GM12878 (cell line): Measurements from ENCODE around the gene ATP6V0E1. TPM values are rescaled to one million over a fixed set of nuclear protein-coding genes. Genes with fewer than 3 reads are reported as not detected.

Experiments used
- ATAC-seq: fragments of 200-7000 bp; cut with Tn5 transposase; 3 replicates; pipeline ENCODE4 v1.9.1; 2020; ENCODE audit warnings: mild to moderate bottlenecking, moderate library complexity
- BruUV-seq: library from RNA; stranded (reverse); fragments of 400-500 nt; replicated peaks from 2 replicates; lab custom pipeline; 2021; lab: Mats Ljungman, UMichigan
- CTCF ChIA-PET: fragments of 300-600 bp; sonication (Branson Sonifier 250); formaldehyde crosslinking; extraction: SDS; loops from one replicate; lab custom pipeline; 2021; ENCODE audit warnings: inconsistent platforms; lab: Yijun Ruan, JAX
- POLR2A ChIA-PET: fragments of 350-600 bp; formaldehyde crosslinking; extraction: SDS; loops from one replicate; lab custom pipeline; 2021; ENCODE audit warnings: inconsistent platforms; lab: Charles Lee
- RAD21 ChIA-PET: fragments of 300-600 bp; sonication (Branson Sonifier 250); formaldehyde crosslinking; loops from one replicate; lab custom pipeline; 2023; ENCODE audit warnings: antibody characterized with exemption; ENCODE audit not compliant: unreplicated experiment; lab: Charles Lee
- SMC1A ChIA-PET: fragments of 300-600 bp; sonication (Branson Sonifier 250); formaldehyde crosslinking; loops from one replicate; lab custom pipeline; 2023; ENCODE audit not compliant: unreplicated experiment, uncharacterized antibody; lab: Charles Lee
- DNase-seq: peaks from one replicate; pipeline ENCODE4 v3.0.0-alpha.2; 2011; ENCODE audit warnings: low read depth, low spot score
- FAIRE-seq: peaks from 3 replicates; lab custom pipeline; 2011; peaks lifted over from hg19 to GRCh38; lab: Jason Lieb, UNC
- H2AFZ ChIP-seq: 2 replicates; pipeline ENCODE4 v1.6.0; 2011; ENCODE audit warnings: low read depth, low read length, control low read depth; ENCODE audit not compliant: control insufficient read depth
- H3K27ac ChIP-seq: 2 replicates; pipeline ENCODE4 v1.5.1; 2011; ENCODE audit warnings: control low read depth; ENCODE audit not compliant: control insufficient read depth, insufficient read depth
- H3K27me3 ChIP-seq, 2 experiments: replicated peaks in 1 of 2; 2 replicates each; pipeline versions ENCODE4 v1.6.0 to v1.6.1; 2011; ENCODE audit warnings: low read length in 1 of 2; ENCODE audit not compliant: control insufficient read depth in 2 of 2, insufficient read depth in 2 of 2
- H3K36me3 ChIP-seq, 2 experiments: 2 replicates each; pipeline ENCODE4 v1.5.1; 2011; ENCODE audit warnings: low read length in 1 of 2; ENCODE audit not compliant: control insufficient read depth in 2 of 2, insufficient read depth in 2 of 2
- H3K4me1 ChIP-seq: 2 replicates; pipeline ENCODE4 v1.6.1; 2011; ENCODE audit warnings: mild to moderate bottlenecking, low read length, moderate library complexity, mixed read lengths; ENCODE audit not compliant: control insufficient read depth, insufficient read depth
- H3K4me2 ChIP-seq: 2 replicates; pipeline ENCODE4 v1.6.0; 2011; ENCODE audit warnings: control low read depth; ENCODE audit not compliant: control insufficient read depth, insufficient read depth
- H3K4me3 ChIP-seq: fragments of 200-600 bp; sonication (generic); 2 replicates; pipeline ENCODE4 v1.5.1; 2016
- H3K79me2 ChIP-seq: 2 replicates; pipeline ENCODE4 v1.6.0; 2011; ENCODE audit warnings: low read length; ENCODE audit not compliant: control insufficient read depth, insufficient read depth
- H3K9ac ChIP-seq: 2 replicates; pipeline ENCODE4 v1.8.0; 2011; ENCODE audit warnings: low read length, control low read depth, mixed read lengths; ENCODE audit not compliant: control insufficient read depth, insufficient read depth
- H3K9me3 ChIP-seq: replicated peaks from 3 replicates; pipeline ENCODE4 v1.5.1; 2011; ENCODE audit warnings: mild to moderate bottlenecking, low read length; ENCODE audit not compliant: control insufficient read depth, insufficient read depth
- H4K20me1 ChIP-seq: 2 replicates; pipeline ENCODE4 v1.6.0; 2011; ENCODE audit not compliant: control insufficient read depth, insufficient read depth
- CBX3 ChIP-seq: fragments of 200-600 bp; sonication (generic); IDR thresholded peaks from 2 replicates; pipeline ENCODE4 v1.6.1; 2016; ENCODE audit warnings: low read depth, borderline replicate concordance
- EED ChIP-seq: sonication (generic); IDR thresholded peaks from 2 replicates; pipeline ENCODE4 v1.6.1; 2016; ENCODE audit warnings: antibody characterized with exemption, low read depth
- ETV6 ChIP-seq, 2 experiments: fragments of 450-650 bp in 1 of 2; IDR thresholded peaks in 1 of 2; conservative IDR thresholded peaks in 1 of 2; 2 replicates each; pipeline ENCODE4 v1.6.1; 2014; ENCODE audit warnings: antibody characterized with exemption in 1 of 2, borderline replicate concordance in 1 of 2, low read depth in 1 of 2, mild to moderate bottlenecking in 1 of 2, moderate library complexity in 1 of 2
- MTA2 ChIP-seq: fragments of 450-650 bp; IDR thresholded peaks from 2 replicates; pipeline ENCODE4 v1.6.1; 2016; ENCODE audit warnings: low read depth, mild to moderate bottlenecking, moderate library complexity
- NFIC ChIP-seq: IDR thresholded peaks from 2 replicates; pipeline ENCODE4 v1.6.1; 2012; ENCODE audit warnings: low read depth, mild to moderate bottlenecking, inconsistent platforms, low read length, moderate library complexity
- POLR2A ChIP-seq: IDR thresholded peaks from 2 replicates; pipeline ENCODE4 v1.6.1; 2011; ENCODE audit warnings: low read depth, mild to moderate bottlenecking, low read length
- POLR2AphosphoS2 ChIP-seq: IDR thresholded peaks from 2 replicates; pipeline ENCODE4 v1.6.1; 2011; ENCODE audit warnings: low read depth, mild to moderate bottlenecking, low read length, improper control_type of control experiment, moderate library complexity
- SIN3A ChIP-seq: IDR thresholded peaks from 2 replicates; pipeline ENCODE4 v1.6.1; 2012; ENCODE audit warnings: low read depth, low read length, improper control_type of control experiment
- YY1 ChIP-seq: IDR thresholded peaks from 2 replicates; pipeline ENCODE4 v1.6.1; 2011; ENCODE audit warnings: low read depth, mild to moderate bottlenecking, low read length
- ZNF217 ChIP-seq: fragments of 450-650 bp; IDR thresholded peaks from 2 replicates; pipeline ENCODE4 v1.6.1; 2017; ENCODE audit warnings: antibody characterized with exemption, mild to moderate bottlenecking
- whole genome bisulfite sequencing: methylation state at CpG from one replicate; pipeline ENCODE4 v1.1.6; 2016; ENCODE audit warnings: low lambda C conversion rate; ENCODE audit not compliant: insufficient replicate concordance, insufficient coverage; ENCODE audit errors: missing lambda C conversion rate; 5-methylcytosine and 5-hydroxymethylcytosine counted together
- in situ Hi-C: fragments of 300-500 bp; cut with MboI; formaldehyde crosslinking; loops from 9 replicates; pipeline ENCODE4 v1.14.3; 2018; ENCODE audit warnings: mixed read lengths
- intact Hi-C: fragments of 100-400 bp; cut with micrococcal nuclease; formaldehyde crosslinking; loops from one replicate; pipeline ENCODE4 v1.14.2; 2022; ENCODE audit not compliant: unreplicated experiment
- polyA plus RNA-seq, 11 experiments: library from polyadenylated mRNA; depleted of rRNA in 4 of 11; unstranded in 6 of 11; stranded (reverse) in 5 of 11; fragments of >200 nt; fragmentation: Nextera tagmentation in 4 of 11; fragmentation: Illumina TruSeq in 1 of 11; extraction: Ambion mirVana in 4 of 11; extraction: Trizol in 1 of 11; gene quantifications; 1 replicate in 1 of 11; 2 replicates in 10 of 11; pipeline versions ENCODE4 v1.2.1 to v1.2.3, GENCODE V29; 2011 to 2016; ENCODE audit warnings: inconsistent platforms in 2 of 11, missing spikeins in 2 of 11, low read depth in 1 of 11
- total RNA-seq, 4 experiments: library from RNA; depleted of rRNA in 3 of 4; stranded (reverse); fragments of >200 nt in 3 of 4; fragmentation: Illumina TruSeq in 1 of 4; extraction: Trizol in 1 of 4; gene quantifications; 2 replicates each; pipeline versions ENCODE4 v1.2.1 to v1.2.3, GENCODE V29; 2013 to 2021
- TF ChIP-seq, protein P1 (sequence below): fragments of 450-650 bp; IDR thresholded peaks from 2 replicates; pipeline ENCODE4 v1.6.1; 2018; ENCODE audit warnings: borderline replicate concordance, mild to moderate bottlenecking; ENCODE audit not compliant: partially characterized antibody
- TF ChIP-seq, protein P2 (sequence below): fragments of 450-650 bp; formaldehyde crosslinking; IDR thresholded peaks from 2 replicates; pipeline ENCODE4 v1.4.0; 2020; ENCODE audit warnings: mild to moderate bottlenecking, moderate library complexity
- TF ChIP-seq, protein P3 (sequence below): IDR thresholded peaks from 2 replicates; pipeline ENCODE4 v1.6.1; 2012; ENCODE audit warnings: low read depth, low read length, improper control_type of control experiment
- TF ChIP-seq, protein P4 (sequence below): fragments of 450-650 bp; IDR thresholded peaks from 2 replicates; pipeline ENCODE4 v1.6.1; 2018; ENCODE audit warnings: mild to moderate bottlenecking, low read depth, moderate library complexity; ENCODE audit not compliant: partially characterized antibody

The ATP6V0E1 gene
- total and polyA plus RNA-seq, 10 of the 15 experiments (the other 5 are each of a cell fraction or from before 2014, with no cell fraction given) = 143 to 787 (median 306) TPM

DNA sequence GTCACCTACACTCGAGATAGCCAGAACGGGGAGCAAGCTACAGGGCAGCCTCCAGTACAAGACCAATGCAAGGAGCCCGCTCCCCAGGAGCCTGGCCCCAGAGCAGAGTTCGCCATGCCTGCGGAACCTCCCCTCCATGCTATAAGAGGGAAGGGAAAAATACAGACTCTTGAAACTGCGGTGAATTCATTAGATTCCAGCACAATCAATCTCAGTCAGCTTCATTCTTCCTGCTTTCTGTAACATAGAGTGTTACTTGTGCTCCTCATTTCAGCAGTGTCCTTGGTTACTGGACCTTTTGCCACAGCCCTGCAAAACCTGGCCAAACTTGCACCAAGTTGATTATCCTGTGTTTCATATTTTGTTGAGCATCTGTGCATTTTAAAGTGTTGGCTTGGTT is 50.4 kb downstream of the ATP6V0E1 start:
- ATAC-seq (no peak), DNase-seq (no peak), FAIRE-seq (no peak)
- POLR2A ChIA-PET = interaction anchor here (0.6 to 2.9 kb wide), 6 partner anchors 16 to 50 kb away, joined by 3 to 24 read pairs (median 8); partner anchors contain the start of gene ATP6V0E1
- peaks cover 29% of the 10 kb centered on the region for H3K79me2 ChIP-seq
- peaks cover 0 to 16% of the 10 kb centered on the region in 2 experiments; a peak in 3 of 4 replicates for H3K36me3 ChIP-seq
- H3K9ac ChIP-seq = no peak overlapping the region
- SMC1A ChIA-PET = interaction anchor here (0.7 to 2.7 kb wide), 6 partner anchors 19 to 112 kb away, joined by 3 to 20 read pairs (median 4); no protein-coding TSS in a partner anchor
- H3K4me2 ChIP-seq = no peak overlapping the region; the same call in none of the 2 replicates
- H2AFZ ChIP-seq = no peak overlapping the region
- in situ Hi-C loops = no loop called here
- H3K27ac ChIP-seq = no peak overlapping the region; the same call in 1 of the 2 replicates
- no peaks in the 10 kb centered on the region for H3K9me3 ChIP-seq
- RAD21 ChIA-PET = interaction anchor here (1.0 to 3.4 kb wide), 4 partner anchors 24 to 110 kb away, joined by 4 to 46 read pairs (median 23); partner anchors contain the start of genes ATP6V0E1 and BNIP1
- intact Hi-C loops = no loop called here
- H3K4me3 ChIP-seq = no peak overlapping the region
- 94% methylated on average over 6 of the region's 6 CpGs for WGBS
- no peaks in the 10 kb centered on the region for H4K20me1 ChIP-seq
- no TSS peak for BruUV-seq
- CTCF ChIA-PET = interaction anchor here (1.1 to 4.1 kb wide), 3 partner anchors 16 to 111 kb away, joined by 4 to 33 read pairs (median 11); partner anchors contain the start of genes ATP6V0E1 and BNIP1
- H3K4me1 ChIP-seq = peaks cover 29% of the 10 kb centered on the region
- no peaks in the 10 kb centered on the region for H3K27me3 ChIP-seq
- no peak for TF ChIP-seq ETV6 (conservative IDR thresholded peaks at IDR 0.05 in 1 of 2, IDR thresholded peaks at IDR 0.05 in 1 of 2; ENCODE audit: borderline replicate concordance in 1 of 2, low read depth in 1 of 2)
- no peak for TF ChIP-seq POLR2AphosphoS2
- TF ChIP-seq, protein P1, sequence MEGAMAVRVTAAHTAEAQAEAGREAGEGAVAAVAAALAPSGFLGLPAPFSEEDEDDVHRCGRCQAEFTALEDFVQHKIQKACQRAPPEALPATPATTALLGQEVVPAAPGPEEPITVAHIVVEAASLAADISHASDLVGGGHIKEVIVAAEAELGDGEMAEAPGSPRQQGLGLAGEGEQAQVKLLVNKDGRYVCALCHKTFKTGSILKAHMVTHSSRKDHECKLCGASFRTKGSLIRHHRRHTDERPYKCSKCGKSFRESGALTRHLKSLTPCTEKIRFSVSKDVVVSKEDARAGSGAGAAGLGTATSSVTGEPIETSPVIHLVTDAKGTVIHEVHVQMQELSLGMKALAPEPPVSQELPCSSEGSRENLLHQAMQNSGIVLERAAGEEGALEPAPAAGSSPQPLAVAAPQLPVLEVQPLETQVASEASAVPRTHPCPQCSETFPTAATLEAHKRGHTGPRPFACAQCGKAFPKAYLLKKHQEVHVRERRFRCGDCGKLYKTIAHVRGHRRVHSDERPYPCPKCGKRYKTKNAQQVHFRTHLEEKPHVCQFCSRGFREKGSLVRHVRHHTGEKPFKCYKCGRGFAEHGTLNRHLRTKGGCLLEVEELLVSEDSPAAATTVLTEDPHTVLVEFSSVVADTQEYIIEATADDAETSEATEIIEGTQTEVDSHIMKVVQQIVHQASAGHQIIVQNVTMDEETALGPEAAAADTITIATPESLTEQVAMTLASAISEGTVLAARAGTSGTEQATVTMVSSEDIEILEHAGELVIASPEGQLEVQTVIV = no peak
- no peak for TF ChIP-seq YY1
- no peak for TF ChIP-seq ZNF217
- TF ChIP-seq, protein P2, sequence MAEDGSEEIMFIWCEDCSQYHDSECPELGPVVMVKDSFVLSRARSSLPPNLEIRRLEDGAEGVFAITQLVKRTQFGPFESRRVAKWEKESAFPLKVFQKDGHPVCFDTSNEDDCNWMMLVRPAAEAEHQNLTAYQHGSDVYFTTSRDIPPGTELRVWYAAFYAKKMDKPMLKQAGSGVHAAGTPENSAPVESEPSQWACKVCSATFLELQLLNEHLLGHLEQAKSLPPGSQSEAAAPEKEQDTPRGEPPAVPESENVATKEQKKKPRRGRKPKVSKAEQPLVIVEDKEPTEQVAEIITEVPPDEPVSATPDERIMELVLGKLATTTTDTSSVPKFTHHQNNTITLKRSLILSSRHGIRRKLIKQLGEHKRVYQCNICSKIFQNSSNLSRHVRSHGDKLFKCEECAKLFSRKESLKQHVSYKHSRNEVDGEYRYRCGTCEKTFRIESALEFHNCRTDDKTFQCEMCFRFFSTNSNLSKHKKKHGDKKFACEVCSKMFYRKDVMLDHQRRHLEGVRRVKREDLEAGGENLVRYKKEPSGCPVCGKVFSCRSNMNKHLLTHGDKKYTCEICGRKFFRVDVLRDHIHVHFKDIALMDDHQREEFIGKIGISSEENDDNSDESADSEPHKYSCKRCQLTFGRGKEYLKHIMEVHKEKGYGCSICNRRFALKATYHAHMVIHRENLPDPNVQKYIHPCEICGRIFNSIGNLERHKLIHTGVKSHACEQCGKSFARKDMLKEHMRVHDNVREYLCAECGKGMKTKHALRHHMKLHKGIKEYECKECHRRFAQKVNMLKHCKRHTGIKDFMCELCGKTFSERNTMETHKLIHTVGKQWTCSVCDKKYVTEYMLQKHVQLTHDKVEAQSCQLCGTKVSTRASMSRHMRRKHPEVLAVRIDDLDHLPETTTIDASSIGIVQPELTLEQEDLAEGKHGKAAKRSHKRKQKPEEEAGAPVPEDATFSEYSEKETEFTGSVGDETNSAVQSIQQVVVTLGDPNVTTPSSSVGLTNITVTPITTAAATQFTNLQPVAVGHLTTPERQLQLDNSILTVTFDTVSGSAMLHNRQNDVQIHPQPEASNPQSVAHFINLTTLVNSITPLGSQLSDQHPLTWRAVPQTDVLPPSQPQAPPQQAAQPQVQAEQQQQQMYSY = no peak
- TF ChIP-seq SIN3A = no peak
- no peak for TF ChIP-seq CBX3
- no peak for TF ChIP-seq EED
- TF ChIP-seq MTA2 = no peak
- TF ChIP-seq NFIC = no peak
- TF ChIP-seq, protein P3, sequence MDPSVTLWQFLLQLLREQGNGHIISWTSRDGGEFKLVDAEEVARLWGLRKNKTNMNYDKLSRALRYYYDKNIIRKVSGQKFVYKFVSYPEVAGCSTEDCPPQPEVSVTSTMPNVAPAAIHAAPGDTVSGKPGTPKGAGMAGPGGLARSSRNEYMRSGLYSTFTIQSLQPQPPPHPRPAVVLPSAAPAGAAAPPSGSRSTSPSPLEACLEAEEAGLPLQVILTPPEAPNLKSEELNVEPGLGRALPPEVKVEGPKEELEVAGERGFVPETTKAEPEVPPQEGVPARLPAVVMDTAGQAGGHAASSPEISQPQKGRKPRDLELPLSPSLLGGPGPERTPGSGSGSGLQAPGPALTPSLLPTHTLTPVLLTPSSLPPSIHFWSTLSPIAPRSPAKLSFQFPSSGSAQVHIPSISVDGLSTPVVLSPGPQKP = no peak
- no peak for TF ChIP-seq POLR2A
- TF ChIP-seq, protein P4, sequence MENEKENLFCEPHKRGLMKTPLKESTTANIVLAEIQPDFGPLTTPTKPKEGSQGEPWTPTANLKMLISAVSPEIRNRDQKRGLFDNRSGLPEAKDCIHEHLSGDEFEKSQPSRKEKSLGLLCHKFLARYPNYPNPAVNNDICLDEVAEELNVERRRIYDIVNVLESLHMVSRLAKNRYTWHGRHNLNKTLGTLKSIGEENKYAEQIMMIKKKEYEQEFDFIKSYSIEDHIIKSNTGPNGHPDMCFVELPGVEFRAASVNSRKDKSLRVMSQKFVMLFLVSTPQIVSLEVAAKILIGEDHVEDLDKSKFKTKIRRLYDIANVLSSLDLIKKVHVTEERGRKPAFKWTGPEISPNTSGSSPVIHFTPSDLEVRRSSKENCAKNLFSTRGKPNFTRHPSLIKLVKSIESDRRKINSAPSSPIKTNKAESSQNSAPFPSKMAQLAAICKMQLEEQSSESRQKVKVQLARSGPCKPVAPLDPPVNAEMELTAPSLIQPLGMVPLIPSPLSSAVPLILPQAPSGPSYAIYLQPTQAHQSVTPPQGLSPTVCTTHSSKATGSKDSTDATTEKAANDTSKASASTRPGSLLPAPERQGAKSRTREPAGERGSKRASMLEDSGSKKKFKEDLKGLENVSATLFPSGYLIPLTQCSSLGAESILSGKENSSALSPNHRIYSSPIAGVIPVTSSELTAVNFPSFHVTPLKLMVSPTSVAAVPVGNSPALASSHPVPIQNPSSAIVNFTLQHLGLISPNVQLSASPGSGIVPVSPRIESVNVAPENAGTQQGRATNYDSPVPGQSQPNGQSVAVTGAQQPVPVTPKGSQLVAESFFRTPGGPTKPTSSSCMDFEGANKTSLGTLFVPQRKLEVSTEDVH = no peak
